HEK293 (cell line): Measurements from ENCODE around the gene USP1.

Experiments used
- CTCF ChIA-PET: fragments of 350-600 bp; formaldehyde crosslinking; extraction: SDS; loops from one replicate; lab custom pipeline; 2021; ENCODE audit warnings: antibody characterized with exemption; lab: Yijun Ruan, JAX
- POLR2A ChIA-PET: fragments of 300-600 bp; formaldehyde crosslinking; extraction: SDS; loops from one replicate; lab custom pipeline; 2020; ENCODE audit warnings: antibody characterized with exemption, inconsistent platforms; lab: Yijun Ruan, JAX
- H3K27ac ChIP-seq: fragments of 200-500 bp; sonication (Bioruptor generic); 2 replicates; pipeline ENCODE4 v1.5.1; 2014; ENCODE audit warnings: low read depth, low read length, control low read depth, inconsistent platforms; ENCODE audit errors: extremely low read depth
- H3K36me3 ChIP-seq, 2 experiments: fragments of 200-500 bp in 1 of 2; sonication (Bioruptor generic) in 1 of 2; 1 replicate in 1 of 2; 2 replicates in 1 of 2; pipeline ENCODE4 v1.5.1; 2014 to 2017; ENCODE audit warnings: inconsistent platforms in 2 of 2, low read length in 2 of 2; ENCODE audit not compliant: control insufficient read depth in 2 of 2, insufficient read depth in 1 of 2
- H3K4me1 ChIP-seq: fragments of 200-500 bp; sonication (Bioruptor generic); 2 replicates; pipeline ENCODE4 v1.5.1; 2014; ENCODE audit warnings: mild to moderate bottlenecking, low read length, inconsistent platforms; ENCODE audit not compliant: control insufficient read depth, insufficient read depth
- H3K4me3 ChIP-seq: 2 replicates; pipeline ENCODE4 v1.5.1; 2011; ENCODE audit warnings: low read depth, mild to moderate bottlenecking, control low read depth, low read length, moderate library complexity
- H3K9me3 ChIP-seq: fragments of 200-500 bp; sonication (Bioruptor generic); 2 replicates; pipeline ENCODE4 v1.5.1; 2014; ENCODE audit warnings: low read depth, low read length, inconsistent platforms; ENCODE audit not compliant: control insufficient read depth, insufficient read depth
- FEZF1 ChIP-seq: fragments of 450-650 bp; formaldehyde crosslinking; IDR thresholded peaks from 2 replicates; pipeline ENCODE4 v1.5.1; 2016; ENCODE audit warnings: missing biosample characterization, missing genetic modification characterization
- PRDM6 ChIP-seq: fragments of 450-650 bp; formaldehyde crosslinking; IDR thresholded peaks from 2 replicates; pipeline ENCODE4 v1.5.1; 2017; ENCODE audit warnings: missing biosample characterization, missing genetic modification characterization
- REPIN1 ChIP-seq: fragments of 450-650 bp; formaldehyde crosslinking; IDR thresholded peaks from 2 replicates; pipeline ENCODE4 v1.5.1; 2017; ENCODE audit warnings: missing biosample characterization, missing genetic modification characterization, low read depth
- SCRT1 ChIP-seq: fragments of 450-650 bp; formaldehyde crosslinking; IDR thresholded peaks from 2 replicates; pipeline ENCODE4 v1.5.1; 2016; ENCODE audit warnings: missing biosample characterization, missing genetic modification characterization, borderline replicate concordance
- SCRT2 ChIP-seq: fragments of 450-650 bp; formaldehyde crosslinking; IDR thresholded peaks from 2 replicates; pipeline ENCODE4 v1.5.1; 2016; ENCODE audit warnings: missing biosample characterization, missing genetic modification characterization
- YY2 ChIP-seq: fragments of 450-650 bp; formaldehyde crosslinking; IDR thresholded peaks from 2 replicates; pipeline ENCODE4 v1.5.1; 2016; ENCODE audit warnings: missing biosample characterization, missing genetic modification characterization
- ZBTB1 ChIP-seq: fragments of 450-650 bp; formaldehyde crosslinking; IDR thresholded peaks from 2 replicates; pipeline ENCODE4 v1.5.1; 2016; ENCODE audit warnings: missing biosample characterization, missing genetic modification characterization
- ZBTB49 ChIP-seq: fragments of 450-650 bp; formaldehyde crosslinking; IDR thresholded peaks from 2 replicates; pipeline ENCODE4 v1.5.1; 2016; ENCODE audit warnings: missing biosample characterization, missing genetic modification characterization, low read depth
- ZIC2 ChIP-seq: fragments of 450-650 bp; formaldehyde crosslinking; IDR thresholded peaks from 2 replicates; pipeline ENCODE4 v1.5.1; 2016; ENCODE audit warnings: missing biosample characterization, missing genetic modification characterization
- ZNF140 ChIP-seq: fragments of 450-650 bp; formaldehyde crosslinking; IDR thresholded peaks from 2 replicates; pipeline ENCODE4 v1.5.1; 2016; ENCODE audit warnings: missing biosample characterization, missing genetic modification characterization
- ZNF174 ChIP-seq: fragments of 450-650 bp; formaldehyde crosslinking; IDR thresholded peaks from 2 replicates; pipeline ENCODE4 v1.5.0; 2017; ENCODE audit warnings: missing biosample characterization, mild to moderate bottlenecking, missing genetic modification characterization
- ZNF324 ChIP-seq: fragments of 450-650 bp; formaldehyde crosslinking; IDR thresholded peaks from 2 replicates; pipeline ENCODE4 v1.5.1; 2016; ENCODE audit warnings: missing biosample characterization, missing genetic modification characterization
- ZNF341 ChIP-seq: fragments of 450-650 bp; formaldehyde crosslinking; IDR thresholded peaks from 2 replicates; pipeline ENCODE4; 2016; ENCODE audit warnings: low read depth, missing biosample characterization, missing genetic modification characterization
- ZNF488 ChIP-seq: fragments of 450-650 bp; formaldehyde crosslinking; IDR thresholded peaks from 2 replicates; pipeline ENCODE4 v1.5.1; 2016; ENCODE audit warnings: missing biosample characterization, missing genetic modification characterization
- ZNF518A ChIP-seq: fragments of 450-650 bp; formaldehyde crosslinking; conservative IDR thresholded peaks from 2 replicates; pipeline ENCODE4 v1.5.1; 2016; ENCODE audit warnings: low read depth, missing biosample characterization, missing genetic modification characterization
- ZNF555 ChIP-seq: fragments of 450-650 bp; formaldehyde crosslinking; conservative IDR thresholded peaks from 2 replicates; pipeline ENCODE4 v1.5.1; 2017; ENCODE audit warnings: missing biosample characterization, mild to moderate bottlenecking, missing genetic modification characterization, inconsistent platforms
- ZNF596 ChIP-seq: fragments of 450-650 bp; IDR thresholded peaks from 2 replicates; pipeline ENCODE4 v1.5.0; 2018; ENCODE audit warnings: missing biosample characterization, mild to moderate bottlenecking, missing genetic modification characterization, moderate library complexity
- ZNF660 ChIP-seq: fragments of 450-650 bp; IDR thresholded peaks from 2 replicates; pipeline ENCODE4 v1.5.1; 2018; ENCODE audit warnings: missing biosample characterization, mild to moderate bottlenecking, missing genetic modification characterization
- ZNF76 ChIP-seq: fragments of 450-650 bp; formaldehyde crosslinking; IDR thresholded peaks from 2 replicates; pipeline ENCODE4; 2016; ENCODE audit warnings: low read depth, missing biosample characterization, missing genetic modification characterization, borderline replicate concordance
- ZNF837 ChIP-seq: fragments of 450-650 bp; formaldehyde crosslinking; IDR thresholded peaks from 2 replicates; pipeline ENCODE4 v1.5.1; 2016; ENCODE audit warnings: missing biosample characterization, missing genetic modification characterization
- TF ChIP-seq, protein P1 (sequence below): fragments of 450-650 bp; formaldehyde crosslinking; IDR thresholded peaks from 2 replicates; pipeline ENCODE4 v1.5.1; 2017; ENCODE audit warnings: missing biosample characterization, mild to moderate bottlenecking, missing genetic modification characterization, moderate library complexity

Gene USP1

GRCh38 chr1:62398377-62398776 is 38.5 kb upstream of the USP1 start (continued):
- no peak for TF ChIP-seq YY2 (tag by site-specific recombination)
- TF ChIP-seq ZNF555 (tag by site-specific recombination), result no peak
- TF ChIP-seq ZNF140 (tag by site-specific recombination), result no peak
- TF ChIP-seq ZNF174 (tag by site-specific recombination), result no peak
- TF ChIP-seq ZNF518A (tag by site-specific recombination), result no peak
- TF ChIP-seq, protein P1, sequence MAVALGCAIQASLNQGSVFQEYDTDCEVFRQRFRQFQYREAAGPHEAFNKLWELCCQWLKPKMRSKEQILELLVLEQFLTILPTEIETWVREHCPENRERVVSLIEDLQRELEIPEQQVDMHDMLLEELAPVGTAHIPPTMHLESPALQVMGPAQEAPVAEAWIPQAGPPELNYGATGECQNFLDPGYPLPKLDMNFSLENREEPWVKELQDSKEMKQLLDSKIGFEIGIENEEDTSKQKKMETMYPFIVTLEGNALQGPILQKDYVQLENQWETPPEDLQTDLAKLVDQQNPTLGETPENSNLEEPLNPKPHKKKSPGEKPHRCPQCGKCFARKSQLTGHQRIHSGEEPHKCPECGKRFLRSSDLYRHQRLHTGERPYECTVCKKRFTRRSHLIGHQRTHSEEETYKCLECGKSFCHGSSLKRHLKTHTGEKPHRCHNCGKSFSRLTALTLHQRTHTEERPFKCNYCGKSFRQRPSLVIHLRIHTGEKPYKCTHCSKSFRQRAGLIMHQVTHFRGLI, result no peak
- no peak for TF ChIP-seq SCRT1 (tag by site-specific recombination)
- no peak for TF ChIP-seq ZNF596
- no peak for TF ChIP-seq ZNF324 (tag by site-specific recombination)
- no peak for TF ChIP-seq ZNF76 (tag by site-specific recombination)
- no peak for TF ChIP-seq FEZF1 (tag by site-specific recombination)
- no peak for TF ChIP-seq ZBTB1 (tag by site-specific recombination)
- TF ChIP-seq ZBTB49 (tag by site-specific recombination), result no peak
- TF ChIP-seq ZNF488 (tag by site-specific recombination), result no peak
- TF ChIP-seq, all 188 proteins: peak for 0

GRCh38 chr1:62401034-62401760 is 35.7 kb upstream of the USP1 start:
- ChIA-PET POLR2A (no interaction called here), CTCF (interaction anchor here (0.6 to 8.8 kb wide), 6 partner anchors 10 to 1676 kb away, joined by 3 to 91 read pairs (median 4); no protein-coding TSS in a partner anchor)
- no peak overlapping the region for H3K27ac ChIP-seq
- TF ChIP-seq ZIC2 (tag by site-specific recombination) (peak; percentile 40), PRDM6 (0 out of 2 replicates have a peak, but pooled peaks have one; percentile 25), SCRT2 (tag by site-specific recombination) (0 out of 2 replicates have a peak, but pooled peaks have one; percentile 28), REPIN1 (tag by site-specific recombination) (no peak), ZNF837 (no peak), ZNF660 (0 out of 2 replicates have a peak, but pooled peaks have one; percentile 51), ZNF341 (tag by site-specific recombination) (peak; percentile 18; the same call in 1 of the 2 replicates)
- H3K9me3 ChIP-seq, result no peaks in the 10 kb centered on the region
- no peaks in the 10 kb centered on the region for H3K36me3 ChIP-seq
- no peak overlapping the region for H3K4me3 ChIP-seq
- 0 out of 2 replicates have a peak, but pooled peaks cover 4% of the 10 kb centered on the region for H3K4me1 ChIP-seq
